ENCODE results near the gene ATP8A2.

- no peak for TF ChIP-seq EZH2 (IDR thresholded peaks at IDR 0.05; ENCODE audit: insufficient read depth, low read length)
- TF ChIP-seq CTCF (IDR thresholded peaks at IDR 0.05; ENCODE audit: insufficient read depth, low read depth, low read length), result no peak
Measured at GRCh38 chr13:25673711-25674110, 301.9 kb downstream of the ATP8A2 start.

Measured in astrocyte (in vitro differentiated cells and primary cell).